B cell (primary cell): ENCODE data around the gene HAGH. TPM values are rescaled to one million over a fixed set of nuclear protein-coding genes. Genes with fewer than 3 reads are reported as not detected.

Experiments
- ATAC-seq: fragments of 200-7000 bp; cut with Tn5 transposase; one replicate; pipeline ENCODE4 v1.10.0; 2021; ENCODE audit warnings: low read depth, mild to moderate bottlenecking, moderate number of reproducible peaks, moderate library complexity
- CTCF ChIA-PET: fragments of 350-600 bp; sonication (Branson Sonifier 250); formaldehyde crosslinking; loops from one replicate; lab custom pipeline; 2021; ENCODE audit warnings: antibody characterized with exemption, inconsistent platforms; lab: Charles Lee
- POLR2A ChIA-PET: fragments of 350-600 bp; sonication (Branson Sonifier 250); formaldehyde crosslinking; loops from one replicate; lab custom pipeline; 2021; ENCODE audit warnings: antibody characterized with exemption; lab: Charles Lee
- DNase-seq: peaks from one replicate; pipeline ENCODE4 v3.0.0; 2013
- H2AFZ ChIP-seq: 2 replicates; pipeline ENCODE4 v1.6.1; 2012; ENCODE audit warnings: mild to moderate bottlenecking, low read depth, low read length; ENCODE audit not compliant: insufficient read depth, poor library complexity, severe bottlenecking
- H3K27ac ChIP-seq, 2 donors: 1 replicate in 1 of 2; 2 replicates in 1 of 2; pipeline ENCODE4 v1.5.1; 2012 to 2013; ENCODE audit warnings: low read length in 2 of 2, mild to moderate bottlenecking in 2 of 2, moderate library complexity in 1 of 2
- H3K27me3 ChIP-seq, 4 experiments: fragments of 200-600 bp in 1 of 4; sonication (generic) in 1 of 4; replicated peaks in 1 of 4; 1 replicate in 2 of 4; 2 replicates in 2 of 4; pipeline versions ENCODE4 v1.6.1 to v1.7.0; 2013 to 2016; ENCODE audit warnings: low read length in 3 of 4, mild to moderate bottlenecking in 2 of 4, mixed read lengths in 1 of 4, moderate library complexity in 1 of 4; ENCODE audit not compliant: insufficient read depth in 4 of 4, control insufficient read depth in 3 of 4; ENCODE audit errors: control extremely low read depth in 1 of 4
- H3K36me3 ChIP-seq, 2 experiments: replicated peaks in 1 of 2; 1 replicate in 1 of 2; 2 replicates in 1 of 2; pipeline versions ENCODE4 v1.6.1 to v1.7.1; 2013; ENCODE audit warnings: low read length in 1 of 2; ENCODE audit not compliant: insufficient read depth in 2 of 2, control insufficient read depth in 1 of 2; ENCODE audit errors: control extremely low read depth in 1 of 2, extremely low read depth in 1 of 2
- H3K4me1 ChIP-seq, 2 donors: fragments of 200-600 bp in 1 of 2; sonication (generic) in 1 of 2; 1 replicate in 1 of 2; 2 replicates in 1 of 2; pipeline versions ENCODE4 v1.5.1 to v1.6.1; 2013 to 2017; ENCODE audit warnings: low read length in 2 of 2; ENCODE audit not compliant: control insufficient read depth in 2 of 2, insufficient read depth in 2 of 2
- H3K4me2 ChIP-seq: replicated peaks from 2 replicates; pipeline ENCODE3; 2012; ENCODE audit warnings: mild to moderate bottlenecking, low read depth, low read length; ENCODE audit not compliant: poor library complexity, severe bottlenecking
- H3K4me3 ChIP-seq, 5 experiments: fragments of 200-600 bp in 1 of 5; sonication (generic) in 1 of 5; 1 replicate in 3 of 5; 2 replicates in 2 of 5; pipeline versions ENCODE4 v1.5.1 to v1.7.0; 2011 to 2016; ENCODE audit warnings: low read length in 4 of 5, mild to moderate bottlenecking in 4 of 5, low read depth in 2 of 5, control low read depth in 1 of 5, moderate library complexity in 1 of 5; ENCODE audit not compliant: insufficient read depth in 1 of 5; ENCODE audit errors: control extremely low read depth in 1 of 5, extremely low read depth in 1 of 5
- H3K79me2 ChIP-seq: fragments of 200-600 bp; sonication (generic); one replicate; pipeline ENCODE4 v1.6.0; 2016; ENCODE audit warnings: low read length; ENCODE audit not compliant: control insufficient read depth, insufficient read depth
- H3K9ac ChIP-seq: fragments of 200-600 bp; sonication (generic); 2 replicates; pipeline ENCODE4 v1.6.1; 2017; ENCODE audit warnings: mild to moderate bottlenecking, low read length, moderate library complexity
- H3K9me3 ChIP-seq, 3 donors: one replicate each; pipeline versions ENCODE4 v1.6.1 to v1.7.1; 2013; ENCODE audit warnings: low read length in 2 of 3; ENCODE audit not compliant: control insufficient read depth in 2 of 3, insufficient read depth in 1 of 3; ENCODE audit errors: control extremely low read depth in 1 of 3
- H4K20me1 ChIP-seq: 2 replicates; pipeline ENCODE4 v1.6.0; 2012; ENCODE audit warnings: mild to moderate bottlenecking, low read length; ENCODE audit not compliant: insufficient read depth, control insufficient read depth, poor library complexity, severe bottlenecking
- H3K27ac Mint-ChIP-seq: one replicate; pipeline ENCODE4 v1.8.0; 2021; ENCODE audit warnings: mixed read lengths
- H3K27me3 Mint-ChIP-seq: one replicate; pipeline ENCODE4 v1.8.0; 2021; ENCODE audit warnings: mixed read lengths
- H3K4me1 Mint-ChIP-seq: one replicate; pipeline ENCODE4 v1.8.0; 2021; ENCODE audit warnings: mixed read lengths
- H3K4me3 Mint-ChIP-seq: one replicate; pipeline ENCODE4 v1.8.0; 2021; ENCODE audit warnings: mixed read lengths
- H3K9me3 Mint-ChIP-seq: one replicate; pipeline ENCODE4 v1.8.0; 2022; ENCODE audit warnings: mixed read lengths; ENCODE audit not compliant: insufficient read depth
- CTCF ChIP-seq: fragments of 200-600 bp; IDR thresholded peaks from one replicate; pipeline ENCODE4 v1.8.0; 2022; ENCODE audit warnings: antibody characterized with exemption, mild to moderate bottlenecking
- EZH2 ChIP-seq: IDR thresholded peaks from 2 replicates; pipeline ENCODE4 v1.6.1; 2012; ENCODE audit warnings: borderline replicate concordance, low read depth, mild to moderate bottlenecking, moderate library complexity, low read length; ENCODE audit not compliant: insufficient read depth, poor library complexity, severe bottlenecking
- WGBS: methylation state at CpG from one replicate; pipeline ENCODE4 v1.1.5; 2013; ENCODE audit warnings: missing lambda C conversion rate; ENCODE audit not compliant: insufficient coverage; 5-methylcytosine and 5-hydroxymethylcytosine counted together
- intact Hi-C: fragments of 100-400 bp; cut with micrococcal nuclease; formaldehyde crosslinking; loops from one replicate; pipeline ENCODE4 v1.10.0; 2022
- polyA plus RNA-seq: library from polyadenylated mRNA; depleted of rRNA; stranded (reverse); fragments of >200 nt; gene quantifications from 2 replicates; pipeline ENCODE4 v1.2.3, GENCODE V29; 2012
- total RNA-seq, 2 donors: library from RNA; stranded (reverse); fragments of 120-200 nt in 1 of 2; gene quantifications; 1 replicate in 1 of 2; 2 replicates in 1 of 2; pipeline versions ENCODE4 v1.2.3 to v1.2.4, GENCODE V29; 2013 to 2022

Gene HAGH
- total and polyA plus RNA-seq, 2 donors (not counting 1 experiment from before 2014, with no cell fraction given): 50.6 to 74.2 TPM

DNA sequence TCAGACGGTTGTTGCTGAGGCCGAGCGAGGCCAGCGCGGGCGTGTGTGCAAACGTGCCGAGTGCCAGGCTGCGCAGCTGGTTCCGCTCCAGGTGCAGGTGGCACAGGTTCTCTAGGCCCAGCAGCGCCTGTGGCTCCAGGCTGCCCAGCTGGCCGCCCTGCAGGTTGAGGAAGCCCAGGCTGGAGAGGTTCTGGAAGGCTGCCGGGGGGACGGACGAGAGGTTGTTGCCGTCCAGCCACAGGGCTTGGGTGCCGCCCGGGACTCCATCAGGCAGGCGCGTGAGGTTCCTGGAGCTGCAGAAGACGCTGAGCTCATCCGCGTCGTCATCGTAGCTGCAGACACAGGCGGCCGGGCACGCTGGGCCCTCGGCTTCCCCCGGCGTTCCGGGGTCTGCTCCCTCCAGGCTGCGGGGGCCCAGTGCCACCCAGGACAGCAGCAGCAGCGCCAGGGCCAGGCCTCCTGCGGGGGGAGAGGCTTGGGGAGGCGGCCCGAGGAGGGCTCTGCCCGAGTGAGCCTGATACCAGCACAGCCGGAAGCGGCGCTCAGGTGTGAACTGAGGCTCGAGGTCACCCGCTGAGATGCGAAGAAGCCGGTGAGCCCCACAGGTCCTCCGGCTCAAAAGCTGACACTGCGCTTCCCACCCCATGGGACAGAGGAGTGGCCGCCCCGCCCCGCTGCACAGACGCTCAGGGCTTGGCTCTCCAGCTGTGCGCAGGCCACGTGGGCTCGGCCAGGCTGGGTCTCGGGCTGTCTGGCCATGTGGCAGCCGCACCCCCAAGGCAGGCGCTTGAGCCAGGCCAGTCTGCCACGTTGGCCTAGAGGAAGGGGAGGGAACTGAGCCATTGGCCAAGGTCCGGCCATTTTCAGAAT, 34.4 kb downstream of the HAGH start:
- Histone ChIP-seq H3K4me1 (no peaks in the 10 kb centered on the region), H3K27ac (no peak overlapping the region), H3K27me3 (no peaks in the 10 kb centered on the region), H3K4me3 (no peak overlapping the region), H3K9me3 (peaks cover 0 to 4% (median under 1%) of the 10 kb centered on the region in 3 donors), H4K20me1 (peaks cover 19% of the 10 kb centered on the region), H2AFZ (no peak overlapping the region), H3K79me2 (peaks cover 29% of the 10 kb centered on the region), H3K36me3 (peaks cover 0 to 24% of the 10 kb centered on the region in 2 experiments), H3K4me2 (no peak overlapping the region), H3K9ac (no peak overlapping the region)
- WGBS: 93% methylated on average over 59 of the region's 59 CpGs
- ATAC-seq (no peak), DNase-seq (no peak)
- Mint-ChIP-seq H3K4me1 (no peaks in the 10 kb centered on the region), H3K27me3 (no peaks in the 10 kb centered on the region), H3K4me3 (no peak overlapping the region), H3K9me3 (peaks cover under 1% of the 10 kb centered on the region), H3K27ac (no peak overlapping the region)
- TF ChIP-seq EZH2 (no peak), CTCF (no peak)
- ChIA-PET POLR2A (no interaction called here), CTCF (no interaction called here)
- intact Hi-C loops: no loop called here

DNA sequence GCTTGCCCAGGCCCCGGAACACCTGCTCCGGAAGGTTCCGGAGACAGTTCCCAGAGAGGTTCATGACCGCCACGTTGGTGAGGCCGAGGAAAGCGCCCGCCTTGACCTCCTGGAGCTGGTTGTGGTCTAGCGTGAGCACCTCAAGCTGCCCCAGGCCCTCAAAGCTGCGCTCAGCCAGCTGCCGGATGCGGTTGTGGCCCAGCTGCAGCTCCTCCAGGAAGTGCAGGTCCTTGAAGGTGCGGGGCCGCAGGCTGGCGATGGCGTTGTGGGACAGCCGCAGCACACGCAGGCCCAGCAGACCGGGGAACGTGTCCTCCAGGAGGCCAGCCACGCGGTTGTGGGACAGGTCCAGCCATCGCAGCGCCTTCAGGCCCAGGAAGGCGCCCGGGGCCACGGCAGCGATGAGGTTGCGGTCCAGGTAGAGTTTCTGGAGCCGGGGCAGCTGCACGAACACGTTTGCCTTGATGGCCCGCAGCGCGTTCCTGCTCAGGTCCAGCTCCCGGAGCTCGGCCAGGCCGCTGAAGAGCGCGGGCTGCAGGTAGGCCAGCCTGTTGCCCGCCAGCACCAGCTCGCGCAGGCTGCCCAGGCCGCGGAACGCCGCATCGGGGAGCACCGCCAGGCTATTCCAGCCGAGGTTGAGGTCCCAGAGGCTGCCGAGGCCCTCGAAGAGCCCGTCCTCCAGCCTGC, 35.2 kb downstream of the HAGH start:
- Mint-ChIP-seq H3K9me3 (no peaks in the 10 kb centered on the region), H3K4me3 (no peak overlapping the region), H3K27me3 (no peaks in the 10 kb centered on the region), H3K27ac (no peak overlapping the region), H3K4me1 (no peaks in the 10 kb centered on the region)
- DNase-seq (peak; percentile 18), ATAC-seq (no peak)
- H2AFZ ChIP-seq: no peak overlapping the region
- H3K27me3 ChIP-seq: no peaks in the 10 kb centered on the region
- no peaks in the 10 kb centered on the region for H3K9me3 ChIP-seq
- H3K36me3 ChIP-seq: peaks cover 0 to 30% of the 10 kb centered on the region in 2 experiments
- ChIA-PET POLR2A (no interaction called here), CTCF (no interaction called here)
- H3K9ac ChIP-seq: no peak overlapping the region
- no peak overlapping the region for H3K4me2 ChIP-seq
- TF ChIP-seq CTCF (no peak), EZH2 (no peak)
- 96% methylated on average over 53 of the region's 53 CpGs for WGBS
- H3K79me2 ChIP-seq: peaks cover 37% of the 10 kb centered on the region
- H3K4me3 ChIP-seq: no peak overlapping the region
- no peak overlapping the region for H3K27ac ChIP-seq
- no peaks in the 10 kb centered on the region for H3K4me1 ChIP-seq
- H4K20me1 ChIP-seq: peaks cover 26% of the 10 kb centered on the region
- intact Hi-C loops: no loop called here
